GM18526 (cell line): ENCODE results near the gene AUTS2.

Experiments used
- POLR2A ChIP-seq: IDR thresholded peaks from 3 replicates; pipeline ENCODE4 v1.6.1; 2011; ENCODE audit not compliant: insufficient read length; ENCODE audit errors: extremely low read depth

The AUTS2 gene

DNA sequence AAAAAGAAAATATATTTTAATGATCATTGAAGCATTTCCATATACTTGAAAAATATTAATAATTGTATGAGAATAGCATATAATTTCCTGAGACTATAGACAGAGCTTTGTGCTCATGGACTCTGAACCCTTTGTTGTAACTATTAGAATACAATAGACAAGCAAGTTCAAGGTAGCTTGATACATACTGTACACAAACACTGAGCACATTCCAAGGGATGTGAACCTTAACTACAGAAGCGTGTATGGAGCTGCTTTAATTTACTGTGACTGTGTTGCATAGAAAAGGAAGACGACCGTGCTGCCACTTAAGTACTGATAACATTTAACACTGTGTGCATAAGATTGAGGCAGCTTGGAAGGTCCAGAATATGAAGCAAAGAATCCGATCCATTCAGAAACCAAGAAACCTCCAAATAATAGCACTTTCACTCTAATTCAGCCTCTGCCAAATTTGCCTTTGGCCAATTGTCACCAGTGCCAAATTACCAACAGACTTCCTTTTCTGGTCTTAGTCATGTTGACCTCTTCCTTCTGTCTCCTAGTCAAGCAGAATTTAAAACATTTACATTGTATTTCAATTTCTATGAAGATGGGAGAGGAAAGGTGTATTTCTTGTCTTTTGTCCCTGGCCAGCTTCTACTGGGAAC is 967.6 kb downstream of the AUTS2 start:
- no peak for TF ChIP-seq POLR2A

- TF ChIP-seq POLR2A = no peak
Observed at GRCh38 chr7:70566671-70567070, 968.4 kb downstream of the AUTS2 start.

DNA sequence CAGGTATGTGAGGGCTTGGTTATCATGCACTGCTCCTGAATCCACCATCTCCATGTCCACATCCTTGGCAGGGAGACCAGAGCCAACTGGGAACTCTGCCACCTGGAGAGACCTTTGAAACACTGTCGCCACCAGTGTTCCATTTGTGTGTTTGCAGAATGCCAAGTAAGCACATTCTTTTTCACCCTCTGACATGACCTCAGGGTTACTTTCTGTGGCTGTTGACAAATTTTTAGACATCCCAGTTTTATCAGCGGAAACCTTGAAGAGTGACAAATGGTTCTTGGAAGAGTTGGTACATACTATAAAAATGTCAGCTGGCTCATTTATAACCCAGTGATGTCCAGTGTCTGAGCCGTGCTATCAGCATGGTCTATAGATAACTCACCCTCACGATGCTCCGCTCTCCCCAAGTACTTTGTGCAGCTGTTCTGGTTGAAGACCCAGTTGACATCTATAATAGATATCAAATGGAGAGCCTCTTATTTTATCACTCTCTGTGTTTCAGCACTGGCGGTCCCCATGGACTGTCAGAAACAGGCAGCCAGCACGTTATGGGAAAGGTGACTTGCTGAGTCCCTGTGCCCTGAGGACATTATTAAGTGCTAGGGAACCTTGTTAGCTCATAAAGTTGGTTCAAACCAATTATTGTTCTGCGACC is 970.5 kb downstream of the AUTS2 start:
- no peak for TF ChIP-seq POLR2A

DNA sequence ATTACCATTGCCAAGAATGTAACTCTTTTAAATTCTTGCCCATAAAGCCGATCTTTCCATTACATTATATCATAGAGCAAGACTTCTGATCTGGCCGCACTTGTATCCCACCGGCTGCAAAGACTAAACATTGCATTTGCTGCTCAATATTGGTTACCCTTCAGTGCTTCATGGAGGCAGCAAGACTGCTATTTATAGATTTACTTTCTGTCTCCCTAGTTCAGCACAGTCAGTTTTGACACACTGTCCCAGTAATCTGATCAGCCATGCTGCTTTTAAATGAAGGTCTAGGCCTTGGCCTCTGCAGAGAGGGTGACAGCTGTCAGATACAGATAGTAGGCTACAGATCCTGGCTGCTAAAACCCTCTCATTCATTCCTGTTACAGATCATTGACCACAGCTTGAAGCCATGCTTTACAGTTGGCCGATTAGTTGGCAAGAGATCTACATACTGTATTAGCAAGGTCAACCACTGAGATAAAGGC is 971.1 kb downstream of the AUTS2 start:
- TF ChIP-seq POLR2A = no peak

- TF ChIP-seq POLR2A = no peak
Observed at GRCh38 chr7:70570029-70570428, 971.8 kb downstream of the AUTS2 start.

DNA sequence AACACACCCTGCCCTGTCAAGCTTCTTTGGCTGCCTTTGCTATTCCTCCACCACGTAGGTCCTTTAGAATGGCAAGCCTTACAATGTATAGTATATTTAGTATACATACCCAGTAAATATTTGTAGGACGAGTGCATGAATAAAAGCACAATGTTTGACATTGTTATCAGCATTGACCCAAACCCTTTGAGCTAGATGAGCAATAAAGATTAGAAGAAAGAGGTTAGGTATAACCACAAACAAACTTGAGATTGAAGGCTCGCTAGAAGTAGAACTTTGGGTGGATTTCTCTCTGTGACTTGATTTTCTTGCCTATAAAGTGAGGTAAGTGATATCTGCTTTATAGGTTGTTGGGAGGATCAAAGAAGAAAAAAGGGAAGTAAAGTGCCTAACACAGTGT is 972.7 kb downstream of the AUTS2 start:
- no peak for TF ChIP-seq POLR2A

- TF ChIP-seq POLR2A = no peak
Observed at GRCh38 chr7:70571403-70571934, 973.2 kb downstream of the AUTS2 start.

DNA sequence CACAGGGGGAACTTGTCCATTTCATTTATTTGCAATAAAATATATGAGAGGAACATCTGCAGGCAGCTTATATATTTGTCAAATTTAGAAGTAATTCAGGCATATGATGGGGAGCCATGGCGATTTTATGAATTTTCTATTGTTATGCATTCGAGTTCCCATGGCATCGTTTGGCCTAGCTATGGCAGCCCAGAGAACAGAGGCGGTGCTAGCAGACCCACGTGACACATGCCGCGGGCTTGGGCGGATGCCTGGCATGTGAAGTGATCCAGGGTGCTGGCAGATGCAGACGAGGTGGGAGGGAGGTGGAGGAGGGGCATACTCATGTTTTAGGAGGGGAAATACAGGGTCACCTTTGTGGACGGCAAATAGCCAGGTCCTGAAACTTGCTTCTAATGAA is 973.7 kb downstream of the AUTS2 start:
- no peak for TF ChIP-seq POLR2A

GRCh38 chr7:70572571-70572970 is 974.3 kb downstream of the AUTS2 start:
- TF ChIP-seq POLR2A = no peak

DNA sequence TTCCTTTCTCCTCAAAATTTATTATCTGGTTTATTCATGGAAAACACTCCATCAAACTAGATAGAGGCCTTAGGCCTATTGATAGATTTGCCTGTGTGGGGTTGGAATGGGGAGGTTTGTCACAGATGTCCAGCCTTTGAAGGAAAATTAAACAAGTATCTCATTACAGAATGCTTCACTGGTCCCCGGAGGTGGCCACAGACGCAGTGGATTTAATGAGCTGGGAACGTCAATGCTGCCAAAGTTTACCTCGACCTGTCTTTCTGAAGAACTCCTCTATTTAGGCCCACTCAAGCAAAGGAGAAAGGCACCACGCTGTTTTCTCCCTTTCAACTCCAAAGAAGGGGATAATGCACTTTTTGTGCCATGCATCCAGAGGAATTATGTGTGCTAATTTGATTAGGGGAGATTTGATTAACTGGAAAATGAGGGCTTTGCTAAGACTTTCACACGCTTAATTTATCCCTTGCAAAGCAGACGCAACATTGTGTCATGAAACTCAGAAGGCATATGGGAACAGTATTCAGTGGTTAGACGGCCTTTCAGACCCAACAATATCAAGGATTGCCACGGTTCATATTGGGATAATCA is 974.9 kb downstream of the AUTS2 start:
- no peak for TF ChIP-seq POLR2A

DNA sequence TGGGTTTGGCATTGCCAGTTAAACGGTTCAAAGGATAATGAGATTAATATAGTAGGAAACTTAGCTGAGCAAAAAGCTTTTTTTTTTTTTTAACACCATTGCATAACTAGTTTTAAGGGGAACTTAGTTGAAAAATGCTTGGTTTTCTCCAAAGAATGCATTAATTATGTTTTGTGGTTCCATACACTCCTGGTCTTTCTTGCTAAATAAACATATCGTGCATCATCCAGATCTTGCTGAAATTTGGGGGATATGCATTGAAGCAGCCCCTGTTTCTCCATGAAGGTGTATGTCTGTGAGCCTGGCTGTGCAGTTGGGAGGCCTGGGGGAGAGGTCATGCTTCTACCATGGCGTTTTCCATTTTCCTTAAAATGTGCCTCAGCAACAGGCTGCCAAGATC is 975.4 kb downstream of the AUTS2 start:
- no peak for TF ChIP-seq POLR2A

DNA sequence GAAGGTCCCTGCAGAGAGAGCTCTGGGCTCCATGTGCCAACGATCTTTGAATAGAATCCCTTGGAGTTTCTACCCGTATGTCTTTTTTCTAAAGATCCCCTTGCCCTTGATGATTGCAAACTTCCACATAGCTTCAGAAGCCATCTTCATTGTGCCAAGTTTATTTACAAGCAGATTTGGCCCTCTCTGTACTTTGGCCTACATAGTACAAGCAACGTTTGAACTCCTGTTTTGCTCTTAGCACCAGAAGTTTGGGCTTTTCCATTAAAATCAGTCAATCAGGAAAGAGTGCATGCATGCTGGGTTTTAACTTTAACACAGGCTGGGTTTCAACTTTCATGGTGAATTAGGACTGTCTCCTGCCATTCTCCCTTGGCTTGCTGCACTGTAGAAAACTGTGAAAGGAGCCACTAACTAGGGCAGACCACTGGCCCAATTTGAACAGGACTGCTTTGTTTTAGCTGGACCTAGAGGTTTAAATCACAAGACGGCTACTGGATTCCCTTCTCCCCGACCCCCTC is 976.1 kb downstream of the AUTS2 start:
- no peak for TF ChIP-seq POLR2A

- TF ChIP-seq POLR2A = no peak
Observed at GRCh38 chr7:70574970-70575799, 976.9 kb downstream of the AUTS2 start.

DNA sequence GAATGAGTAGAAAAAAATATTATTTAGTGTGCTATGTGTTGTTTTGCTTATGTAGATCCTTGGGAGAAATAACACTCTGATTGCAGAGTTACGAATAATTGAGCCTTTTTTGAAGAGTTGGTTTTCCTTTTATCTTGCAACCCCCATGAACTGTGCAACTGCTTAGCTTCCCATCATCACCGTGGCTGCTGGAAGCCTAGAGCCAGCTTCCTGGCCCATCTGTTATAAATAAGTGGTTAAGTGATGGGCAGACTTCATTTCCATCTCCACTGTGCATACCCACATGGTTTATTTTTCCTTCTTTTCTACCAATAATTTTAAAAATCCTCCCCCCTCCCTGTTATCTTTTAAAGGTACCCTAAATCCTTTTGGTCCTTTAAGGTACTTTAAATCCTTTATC is 978.8 kb downstream of the AUTS2 start:
- no peak for TF ChIP-seq POLR2A

- no peak for TF ChIP-seq POLR2A
Observed at GRCh38 chr7:70578131-70578530, 979.9 kb downstream of the AUTS2 start.

DNA sequence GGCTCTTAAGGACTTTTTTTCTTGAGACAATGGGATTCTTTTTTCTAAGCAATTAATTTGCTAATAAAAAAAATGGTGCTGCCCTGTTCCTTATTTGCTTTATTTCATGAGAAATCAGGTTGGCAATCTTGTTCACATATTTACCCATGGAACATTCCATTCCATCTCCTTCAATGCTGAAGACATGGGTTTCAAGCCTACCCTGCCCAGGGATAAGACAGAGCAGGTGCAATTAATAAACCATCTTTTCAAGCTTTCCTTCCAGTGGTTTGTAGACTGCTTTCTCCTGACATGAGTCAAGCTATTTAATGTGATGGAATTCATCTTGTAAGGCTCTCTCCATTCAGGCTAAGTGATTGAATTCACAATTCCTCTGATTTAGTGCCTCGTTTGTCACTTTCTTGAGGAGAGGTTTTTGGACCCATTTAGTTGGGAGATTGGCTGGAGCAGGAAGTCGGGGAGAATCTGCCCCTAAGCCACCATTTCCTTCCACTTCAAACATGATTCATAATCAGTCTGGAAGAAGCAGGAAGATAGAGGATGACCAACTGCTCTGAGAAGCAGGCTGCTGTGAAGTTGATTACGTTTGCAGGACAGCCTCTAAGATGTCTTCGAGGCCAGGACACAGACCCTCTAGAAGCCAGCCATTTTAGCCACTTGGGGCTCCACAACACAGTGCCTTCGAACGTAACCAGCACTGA is 981.3 kb downstream of the AUTS2 start:
- TF ChIP-seq POLR2A = no peak
